ENCODE data around the gene SPATA12.

- no peak for TF ChIP-seq EZH2 (IDR thresholded peaks at IDR 0.05; ENCODE audit: borderline replicate concordance, low read length)
- TF ChIP-seq CTCF (conservative IDR thresholded peaks at IDR 0.05 in 1 of 2, IDR thresholded peaks at IDR 0.05 in 1 of 2; ENCODE audit: extremely low read depth in 1 of 2, insufficient read depth in 1 of 2, low read depth in 1 of 2, low read length in 2 of 2) = no peak
Measured at GRCh38 chr3:57063032-57063431, 2.6 kb downstream of the SPATA12 start.

Data from mammary epithelial cell (primary cell).